ENCODE data around the gene TADA3. TPM values are rescaled to one million over a fixed set of nuclear protein-coding genes. Genes with fewer than 3 reads are reported as not detected.

TADA3 gene
- total RNA-seq, 1 experiment from 2014 or later = 49.2 TPM

- Mint-ChIP-seq H3K36me3 (ENCODE audit: insufficient read depth, unreplicated experiment) (peaks cover 11% of the 10 kb centered on the region), H3K4me3 (ENCODE audit: unreplicated experiment) (no peak overlapping the region), H3K4me1 (ENCODE audit: low read depth, unreplicated experiment) (peaks cover 7% of the 10 kb centered on the region), H3K9me3 (ENCODE audit: unreplicated experiment) (no peaks in the 10 kb centered on the region), H3K27ac (ENCODE audit: unreplicated experiment) (no peak overlapping the region), H3K27me3 (ENCODE audit: insufficient read depth, unreplicated experiment) (no peaks in the 10 kb centered on the region)
- DNase-seq = no peak
- H3K9me3 ChIP-seq = no peaks in the 10 kb centered on the region
- H3K36me3 ChIP-seq (ENCODE audit: control insufficient read depth, insufficient read depth, low read length) = no peaks in the 10 kb centered on the region; the same call in 1 of the 2 replicates
- TF ChIP-seq CTCF (IDR thresholded peaks at IDR 0.05; ENCODE audit: insufficient read depth in 1 of 2, low read depth in 1 of 2, low read length in 1 of 2, severe bottlenecking in 1 of 2, unreplicated experiment in 1 of 2) = no peak
- no peaks in the 10 kb centered on the region for H3K27me3 ChIP-seq (replicated peaks; ENCODE audit: control insufficient read depth, insufficient read depth, low read length)
- BruUV-seq (replicated peaks) = no TSS peak
- peaks cover 8% of the 10 kb centered on the region for H3K4me1 ChIP-seq
- CTCF ChIA-PET = no interaction called here
- H3K4me3 ChIP-seq (ENCODE audit: low read depth, low read length) = no peak overlapping the region
- POLR2A ChIA-PET = no interaction called here
- intact Hi-C loops (cut with micrococcal nuclease; ENCODE audit: unreplicated experiment) = no loop called here
Measured at GRCh38 chr3:9767418-9767817, 24.9 kb downstream of the TADA3 start.

- H3K27me3 Mint-ChIP-seq (ENCODE audit: insufficient read depth, unreplicated experiment) = no peaks in the 10 kb centered on the region
- POLR2A ChIA-PET = no interaction called here
Measured at GRCh38 chr3:9765865-9766264, 26.4 kb downstream of the TADA3 start.

GRCh38 chr3:9762871-9763270 lies 29.4 kb downstream of the TADA3 start:
- Mint-ChIP-seq H3K36me3 (ENCODE audit: insufficient read depth, unreplicated experiment) (peaks cover 24% of the 10 kb centered on the region), H3K27ac (ENCODE audit: unreplicated experiment) (no peak overlapping the region), H3K27me3 (ENCODE audit: insufficient read depth, unreplicated experiment) (no peaks in the 10 kb centered on the region), H3K4me3 (ENCODE audit: unreplicated experiment) (no peak overlapping the region), H3K4me1 (ENCODE audit: low read depth, unreplicated experiment) (no peaks in the 10 kb centered on the region), H3K9me3 (ENCODE audit: unreplicated experiment) (no peaks in the 10 kb centered on the region)
- intact Hi-C loops (cut with micrococcal nuclease; ENCODE audit: unreplicated experiment) = no loop called here
- ChIA-PET POLR2A (no interaction called here), CTCF (no interaction called here)
- H3K36me3 ChIP-seq (ENCODE audit: control insufficient read depth, insufficient read depth, low read length) = no peaks in the 10 kb centered on the region; the same call in none of the 2 replicates
- no peaks in the 10 kb centered on the region for H3K9me3 ChIP-seq
- H3K4me1 ChIP-seq = no peaks in the 10 kb centered on the region
- no peaks in the 10 kb centered on the region for H3K27me3 ChIP-seq (replicated peaks; ENCODE audit: control insufficient read depth, insufficient read depth, low read length)
- no peak for DNase-seq
- no TSS peak for BruUV-seq (replicated peaks)
- H3K4me3 ChIP-seq (ENCODE audit: low read depth, low read length) = no peak overlapping the region
- no peak for TF ChIP-seq CTCF (IDR thresholded peaks at IDR 0.05; ENCODE audit: insufficient read depth in 1 of 2, low read depth in 1 of 2, low read length in 1 of 2, severe bottlenecking in 1 of 2, unreplicated experiment in 1 of 2)

More at GRCh38 chr3:9765865-9766264, 26.4 kb downstream of the TADA3 start:
- Mint-ChIP-seq H3K4me3 (ENCODE audit: unreplicated experiment) (no peak overlapping the region), H3K36me3 (ENCODE audit: insufficient read depth, unreplicated experiment) (peaks cover 14% of the 10 kb centered on the region), H3K27ac (ENCODE audit: unreplicated experiment) (no peak overlapping the region), H3K9me3 (ENCODE audit: unreplicated experiment) (no peaks in the 10 kb centered on the region), H3K4me1 (ENCODE audit: low read depth, unreplicated experiment) (peaks cover 7% of the 10 kb centered on the region)
- CTCF ChIA-PET = interaction anchor here (0.6 kb wide), 1 partner anchor 86 kb away, joined by 3 read pairs; no protein-coding TSS in a partner anchor
- Histone ChIP-seq H3K36me3 (ENCODE audit: control insufficient read depth, insufficient read depth, low read length) (no peaks in the 10 kb centered on the region; the same call in 1 of the 2 replicates), H3K9me3 (no peaks in the 10 kb centered on the region), H3K4me3 (ENCODE audit: low read depth, low read length) (no peak overlapping the region), H3K27me3 (replicated peaks; ENCODE audit: control insufficient read depth, insufficient read depth, low read length) (no peaks in the 10 kb centered on the region), H3K4me1 (peaks cover 8% of the 10 kb centered on the region)
- intact Hi-C loops (cut with micrococcal nuclease; ENCODE audit: unreplicated experiment) = no loop called here
- BruUV-seq (replicated peaks) = no TSS peak
- no peak for TF ChIP-seq CTCF (IDR thresholded peaks at IDR 0.05; ENCODE audit: insufficient read depth in 1 of 2, low read depth in 1 of 2, low read length in 1 of 2, severe bottlenecking in 1 of 2, unreplicated experiment in 1 of 2)
- DNase-seq = no peak
